LNCAP (cell line): ENCODE results near the gene WNT3.

Experiments
- CTCF ChIP-seq: fragments of 450-650 bp; IDR thresholded peaks from 2 replicates; pipeline ENCODE4 v1.5.1; 2017; ENCODE audit warnings: mild to moderate bottlenecking

WNT3 gene

GRCh38 chr17:46833840-46834208 is 15.3 kb upstream of the WNT3 start:
- no peak for TF ChIP-seq CTCF

GRCh38 chr17:46832945-46833839 is 14.7 kb upstream of the WNT3 start:
- TF ChIP-seq CTCF: no peak

- no peak for TF ChIP-seq CTCF
These were observed 13.9 kb upstream of the WNT3 start for GRCh38 chr17:46832331-46832821.

- no peak for TF ChIP-seq CTCF
These were observed 13.3 kb upstream of the WNT3 start for GRCh38 chr17:46831573-46832330.

- no peak for TF ChIP-seq CTCF
These were observed 8.8 kb upstream of the WNT3 start for GRCh38 chr17:46827274-46827673.

- TF ChIP-seq CTCF: no peak
These were observed 7.6 kb upstream of the WNT3 start for GRCh38 chr17:46826116-46826515.

GRCh38 chr17:46823657-46824056 is 5.2 kb upstream of the WNT3 start:
- TF ChIP-seq CTCF: no peak
